Keratinocyte (primary cell): ENCODE results near the gene FOXF2. TPM values are rescaled to one million over a fixed set of nuclear protein-coding genes. Genes with fewer than 3 reads are reported as not detected.

Source experiments
- DNase-seq: peaks from one replicate; pipeline ENCODE4 v3.0.0-alpha.2; 2011; ENCODE audit warnings: low read depth, missing footprints, low spot score
- FAIRE-seq: peaks from 2 replicates; lab custom pipeline; 2011; peaks lifted over from hg19 to GRCh38; lab: Jason Lieb, UNC
- H2AFZ ChIP-seq: 2 replicates; pipeline ENCODE4 v1.6.0; 2012; ENCODE audit warnings: low read length, control low read depth, inconsistent platforms; ENCODE audit not compliant: control insufficient read depth
- H3K27ac ChIP-seq: 2 replicates; pipeline ENCODE4 v1.5.1; 2011; ENCODE audit warnings: low read length; ENCODE audit not compliant: control insufficient read depth, insufficient read depth
- H3K27me3 ChIP-seq: 3 replicates; pipeline ENCODE4 v1.6.0; 2011; ENCODE audit warnings: low read length; ENCODE audit not compliant: control insufficient read depth, insufficient read depth; ENCODE audit errors: extremely low read depth
- H3K36me3 ChIP-seq, 2 experiments: 2 replicates in 1 of 2; 3 replicates in 1 of 2; pipeline ENCODE4 v1.5.1; 2011; ENCODE audit warnings: low read length in 2 of 2, mild to moderate bottlenecking in 1 of 2; ENCODE audit not compliant: control insufficient read depth in 2 of 2, insufficient read depth in 2 of 2; ENCODE audit errors: extremely low read depth in 1 of 2
- H3K4me1 ChIP-seq: 3 replicates; pipeline ENCODE4 v1.5.1; 2011; ENCODE audit warnings: low read length; ENCODE audit not compliant: control insufficient read depth, insufficient read depth; ENCODE audit errors: extremely low read depth
- H3K4me2 ChIP-seq: 3 replicates; pipeline ENCODE4 v1.6.0; 2011; ENCODE audit warnings: low read depth, low read length; ENCODE audit not compliant: control insufficient read depth, insufficient read depth; ENCODE audit errors: extremely low read depth
- H3K4me3 ChIP-seq, 3 experiments: fragments of 200-600 bp in 1 of 3; sonication (generic) in 1 of 3; 2 replicates in 2 of 3; 3 replicates in 1 of 3; pipeline ENCODE4 v1.5.1; 2011 to 2016; ENCODE audit warnings: low read length in 3 of 3, mild to moderate bottlenecking in 3 of 3, control low read depth in 2 of 3, inconsistent platforms in 1 of 3, low read depth in 1 of 3, mixed read lengths in 1 of 3, mixed run types in 1 of 3, moderate library complexity in 1 of 3; ENCODE audit not compliant: control insufficient read depth in 2 of 3, insufficient read depth in 2 of 3; ENCODE audit errors: extremely low read depth in 1 of 3
- H3K79me2 ChIP-seq: 2 replicates; pipeline ENCODE4 v1.6.0; 2012; ENCODE audit warnings: low read length; ENCODE audit not compliant: control insufficient read depth, insufficient read depth
- H3K9ac ChIP-seq: 3 replicates; pipeline ENCODE4 v1.6.0; 2011; ENCODE audit warnings: low read length; ENCODE audit not compliant: control insufficient read depth, insufficient read depth; ENCODE audit errors: extremely low read depth
- H3K9me1 ChIP-seq: 3 replicates; pipeline ENCODE4 v1.6.0; 2011; ENCODE audit warnings: low read length; ENCODE audit not compliant: control insufficient read depth, insufficient read depth; ENCODE audit errors: extremely low read depth
- H3K9me3 ChIP-seq: 2 replicates; pipeline ENCODE4 v1.5.1; 2012; ENCODE audit warnings: low read depth, low read length; ENCODE audit not compliant: control insufficient read depth
- H4K20me1 ChIP-seq: 3 replicates; pipeline ENCODE4 v1.6.0; 2011; ENCODE audit warnings: low read length; ENCODE audit not compliant: control insufficient read depth, insufficient read depth; ENCODE audit errors: extremely low read depth
- CTCF ChIP-seq, 3 experiments: IDR thresholded peaks in 1 of 3; conservative IDR thresholded peaks in 1 of 3; optimal IDR thresholded peaks in 1 of 3; 2 replicates in 2 of 3; 3 replicates in 1 of 3; pipeline versions ENCODE3 to v1.5.1; 2011; ENCODE audit warnings: low read length in 3 of 3, mild to moderate bottlenecking in 3 of 3, moderate library complexity in 2 of 3, control low read depth in 1 of 3, inconsistent platforms in 1 of 3; ENCODE audit not compliant: insufficient read depth in 2 of 3; ENCODE audit errors: extremely low read depth in 1 of 3
- EZH2 ChIP-seq: IDR thresholded peaks from one replicate; pipeline ENCODE4 v1.6.1; 2012; ENCODE audit warnings: inconsistent platforms, mild to moderate bottlenecking, low read length, moderate library complexity
- dilution Hi-C: fragments of 300-500 bp; cut with MboI; formaldehyde crosslinking; loops from one replicate; pipeline ENCODE4 v1.7.0; 2020; ENCODE audit warnings: low sequenced_read_pairs; ENCODE audit not compliant: extremely low pct_ligation_motif_present
- polyA plus RNA-seq, 5 experiments: library from polyadenylated mRNA; depleted of rRNA in 3 of 5; stranded (reverse) in 3 of 5; stranded (forward) in 1 of 5; unstranded in 1 of 5; fragments of >200 nt; gene quantifications; 1 replicate in 1 of 5; 2 replicates in 3 of 5; 3 replicates in 1 of 5; pipeline versions ENCODE4 v1.2.1 to v1.2.3, GENCODE V29; 2011 to 2012; ENCODE audit warnings: missing spikeins in 2 of 5, low read depth in 1 of 5, low replicate concordance in 1 of 5

Gene FOXF2
- polyA plus RNA-seq, 1 donor (not counting 4 experiments of a cell fraction or from before 2014, with no cell fraction given): 0.34 TPM

GRCh38 chr6:1435806-1436205, 46.4 kb downstream of the FOXF2 start:
- no peak for TF ChIP-seq CTCF (optimal IDR thresholded peaks at IDR 0.05 in 1 of 3, IDR thresholded peaks at IDR 0.05 in 1 of 3, conservative IDR thresholded peaks at IDR 0.05 in 1 of 3; ENCODE audit: extremely low read depth in 1 of 3, insufficient read depth in 2 of 3, low read length in 3 of 3)
- no peak for TF ChIP-seq EZH2
- Histone ChIP-seq H3K4me2 (no peak overlapping the region), H3K4me1 (peaks cover 3% of the 10 kb centered on the region), H3K27ac (no peak overlapping the region), H3K9ac (no peak overlapping the region), H3K36me3 (no peaks in the 10 kb centered on the region), H2AFZ (no peak overlapping the region), H4K20me1 (no peaks in the 10 kb centered on the region), H3K9me3 (no peaks in the 10 kb centered on the region), H3K79me2 (no peaks in the 10 kb centered on the region), H3K4me3 (no peak overlapping the region), H3K27me3 (peaks cover 22% of the 10 kb centered on the region), H3K9me1 (no peaks in the 10 kb centered on the region)
- FAIRE-seq (no peak), DNase-seq (no peak)
- dilution Hi-C loops: no loop called here

DNA sequence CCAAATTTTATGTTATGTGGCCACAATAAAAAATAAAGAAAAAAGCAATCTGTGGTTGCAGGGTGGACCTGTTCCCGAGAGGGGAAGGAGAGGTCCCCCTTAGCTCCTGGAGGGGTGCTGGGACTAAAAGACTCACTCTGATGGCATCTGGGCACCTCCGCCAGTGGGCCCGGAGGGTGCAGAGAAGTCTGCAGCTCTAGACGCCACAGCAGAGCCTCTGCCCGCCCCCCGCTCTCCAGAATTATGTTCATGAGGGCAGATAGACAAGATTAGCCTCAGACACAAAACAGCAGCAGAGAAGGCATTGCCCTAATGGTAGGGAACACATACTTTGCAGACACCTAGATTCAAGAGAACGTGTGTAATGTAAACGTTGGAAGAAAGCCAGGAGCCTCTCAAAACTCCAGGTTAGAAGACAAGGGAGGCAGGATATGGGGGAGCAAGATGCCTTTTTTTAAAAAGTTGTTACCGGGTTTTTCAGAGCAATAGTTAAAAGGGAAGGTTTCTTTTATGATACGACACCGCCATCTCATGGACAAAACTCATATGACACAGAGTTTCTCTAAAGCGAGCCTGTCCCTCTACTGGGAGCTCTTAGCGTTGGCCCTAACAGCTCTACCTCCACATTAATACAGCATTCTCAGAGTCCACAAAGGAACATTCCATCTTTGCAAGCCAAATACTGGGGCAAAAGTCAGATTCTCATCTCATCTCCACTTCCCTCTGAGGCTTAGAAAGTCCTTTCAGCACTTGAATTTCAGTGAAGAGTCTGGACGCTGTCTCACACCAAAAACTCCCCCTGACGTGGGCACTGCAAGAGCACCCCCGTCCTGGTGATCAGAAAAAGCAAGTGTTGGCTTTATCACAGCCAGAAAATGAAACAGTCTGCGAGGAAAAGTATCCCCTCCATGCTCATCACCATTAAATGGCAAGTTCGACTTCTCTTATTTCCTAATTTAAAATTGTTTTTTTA, 47.2 kb downstream of the FOXF2 start:
- Histone ChIP-seq H4K20me1 (no peaks in the 10 kb centered on the region), H3K27me3 (peaks cover 22% of the 10 kb centered on the region), H3K4me3 (no peak overlapping the region), H3K36me3 (no peaks in the 10 kb centered on the region), H3K79me2 (no peaks in the 10 kb centered on the region), H3K9ac (no peak overlapping the region), H2AFZ (no peak overlapping the region), H3K4me1 (peaks cover 3% of the 10 kb centered on the region), H3K4me2 (no peak overlapping the region), H3K9me3 (no peaks in the 10 kb centered on the region), H3K27ac (no peak overlapping the region), H3K9me1 (no peaks in the 10 kb centered on the region)
- FAIRE-seq (peak; percentile 36), DNase-seq (peak; percentile 9)
- dilution Hi-C loops: no loop called here
- TF ChIP-seq CTCF (optimal IDR thresholded peaks at IDR 0.05 in 1 of 3, IDR thresholded peaks at IDR 0.05 in 1 of 3, conservative IDR thresholded peaks at IDR 0.05 in 1 of 3; ENCODE audit: extremely low read depth in 1 of 3, insufficient read depth in 2 of 3, low read length in 3 of 3) (peak; percentile 57 to 77 (median 71)), EZH2 (no peak)
